Suprapubic skin (tissue), 3 donors: Measurements from ENCODE around the gene FCRL2.

Experiments
- POLR2A ChIP-seq, 2 donors: fragments of 450-650 bp; IDR thresholded peaks; one replicate each; pipeline ENCODE4 v1.6.1; 2017; ENCODE audit warnings: antibody characterized with exemption in 2 of 2, mild to moderate bottlenecking in 2 of 2, moderate library complexity in 2 of 2
- TF ChIP-seq, protein P1 (sequence below), 2 donors: fragments of 200-600 bp in 1 of 2; fragments of 450-650 bp in 1 of 2; sonication (generic) in 1 of 2; IDR thresholded peaks; one replicate each; pipeline ENCODE4 v1.5.1; 2016 to 2019; ENCODE audit warnings: antibody characterized with exemption in 2 of 2, mild to moderate bottlenecking in 1 of 2, moderate library complexity in 1 of 2

DNA sequence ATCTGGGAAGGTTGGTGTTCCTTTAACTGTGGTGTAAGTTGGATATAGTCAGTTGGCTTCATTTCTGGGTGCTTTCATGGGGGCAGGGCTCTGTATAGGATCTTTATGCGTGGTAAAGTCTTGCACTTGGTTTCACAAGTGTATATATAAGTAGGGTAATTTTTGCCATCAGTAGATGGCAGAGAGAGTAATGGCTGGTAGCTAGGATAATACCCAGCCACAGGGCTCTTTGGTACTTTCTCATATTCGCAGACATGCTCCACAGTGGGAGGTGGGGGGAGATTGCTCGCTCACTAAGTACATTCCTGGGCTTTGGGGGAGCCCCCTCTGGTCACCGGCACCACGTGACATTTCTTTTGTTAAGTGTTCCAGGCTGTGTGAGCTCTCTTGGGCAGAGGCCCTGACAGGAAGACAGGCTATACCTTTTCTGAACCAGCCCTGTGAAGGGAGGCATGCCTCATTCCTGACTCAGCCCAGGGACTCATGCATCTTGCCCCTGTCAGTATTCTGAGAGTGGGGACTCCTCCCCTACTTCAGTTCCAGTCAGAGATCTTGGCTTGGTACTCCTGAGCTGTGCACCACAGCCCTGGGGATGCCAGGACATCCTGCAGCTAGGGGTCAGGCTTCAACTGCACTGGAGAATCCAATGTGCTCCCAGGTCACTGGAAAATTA lies 37.6 kb downstream of the FCRL2 start:
- TF ChIP-seq, protein P1, sequence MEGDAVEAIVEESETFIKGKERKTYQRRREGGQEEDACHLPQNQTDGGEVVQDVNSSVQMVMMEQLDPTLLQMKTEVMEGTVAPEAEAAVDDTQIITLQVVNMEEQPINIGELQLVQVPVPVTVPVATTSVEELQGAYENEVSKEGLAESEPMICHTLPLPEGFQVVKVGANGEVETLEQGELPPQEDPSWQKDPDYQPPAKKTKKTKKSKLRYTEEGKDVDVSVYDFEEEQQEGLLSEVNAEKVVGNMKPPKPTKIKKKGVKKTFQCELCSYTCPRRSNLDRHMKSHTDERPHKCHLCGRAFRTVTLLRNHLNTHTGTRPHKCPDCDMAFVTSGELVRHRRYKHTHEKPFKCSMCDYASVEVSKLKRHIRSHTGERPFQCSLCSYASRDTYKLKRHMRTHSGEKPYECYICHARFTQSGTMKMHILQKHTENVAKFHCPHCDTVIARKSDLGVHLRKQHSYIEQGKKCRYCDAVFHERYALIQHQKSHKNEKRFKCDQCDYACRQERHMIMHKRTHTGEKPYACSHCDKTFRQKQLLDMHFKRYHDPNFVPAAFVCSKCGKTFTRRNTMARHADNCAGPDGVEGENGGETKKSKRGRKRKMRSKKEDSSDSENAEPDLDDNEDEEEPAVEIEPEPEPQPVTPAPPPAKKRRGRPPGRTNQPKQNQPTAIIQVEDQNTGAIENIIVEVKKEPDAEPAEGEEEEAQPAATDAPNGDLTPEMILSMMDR (IDR thresholded peaks at IDR 0.05): no peak
- TF ChIP-seq POLR2A (IDR thresholded peaks at IDR 0.05): no peak
